Cardiac muscle cell (in vitro differentiated cells and primary cell): ENCODE data around the gene LHX4. TPM values are rescaled to one million over a fixed set of nuclear protein-coding genes. Genes with fewer than 3 reads are reported as not detected.

ENCODE experiments used
- DNase-seq, 2 donors: peaks; one replicate each; pipeline versions ENCODE4 v3.0.0 to v3.0.0-alpha.2; 2010 to 2017; ENCODE audit warnings: low read depth in 1 of 2, low spot score in 1 of 2
- H3K27ac ChIP-seq: fragments of 200-600 bp; sonication (generic); 2 replicates; pipeline ENCODE4 v1.5.1; 2016
- H3K27me3 ChIP-seq: fragments of 200-600 bp; sonication (generic); 2 replicates; pipeline ENCODE4 v1.6.0; 2016; ENCODE audit warnings: control low read depth
- H3K36me3 ChIP-seq: fragments of 200-600 bp; sonication (generic); 2 replicates; pipeline ENCODE4 v1.5.1; 2016; ENCODE audit warnings: control low read depth
- H3K4me1 ChIP-seq: fragments of 200-600 bp; sonication (generic); 2 replicates; pipeline ENCODE4 v1.8.1; 2017; ENCODE audit warnings: low read depth, mild to moderate bottlenecking, mixed run types
- H3K4me3 ChIP-seq: fragments of 200-600 bp; sonication (generic); 2 replicates; pipeline ENCODE4 v1.5.1; 2016; ENCODE audit warnings: mild to moderate bottlenecking
- H3K9me3 ChIP-seq: fragments of 200-600 bp; sonication (generic); 2 replicates; pipeline ENCODE4 v1.5.1; 2017; ENCODE audit warnings: low read depth, mild to moderate bottlenecking, control low read depth
- polyA plus RNA-seq: library from polyadenylated mRNA; unstranded; fragments of >200 nt; fragmentation: Nextera tagmentation; extraction: Ambion mirVana; gene quantifications from 2 replicates; pipeline ENCODE4 v1.2.1, GENCODE V29; 2016
- total RNA-seq: library from RNA; depleted of rRNA; stranded (reverse); fragments of >200 nt; gene quantifications from 2 replicates; pipeline ENCODE4 v1.2.3, GENCODE V29; 2016
- TF ChIP-seq, protein P1 (sequence below): IDR thresholded peaks from 2 replicates; pipeline ENCODE4 v1.5.1; 2012; ENCODE audit warnings: low read depth, mild to moderate bottlenecking, low read length

LHX4 gene
- total and polyA plus RNA-seq, 2 experiments from 2014 or later: 0.20 TPM; not detected in 1

DNA sequence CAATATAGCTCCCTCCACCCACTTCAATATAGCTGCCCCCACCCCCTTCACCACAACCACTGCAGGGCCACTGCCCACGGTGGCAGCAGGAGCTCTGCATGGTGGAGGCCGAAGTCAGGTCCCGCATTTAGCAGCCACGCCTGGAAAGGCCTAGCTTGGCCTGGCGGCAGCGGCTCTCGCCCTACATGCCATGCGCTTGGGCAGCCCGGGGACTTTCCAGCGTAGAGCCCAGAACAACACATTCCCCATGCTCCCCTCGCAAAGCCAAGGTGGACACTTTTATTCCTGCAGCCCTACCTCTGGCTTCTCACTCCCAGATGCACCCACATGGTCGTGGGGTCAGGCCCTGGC lies 37.1 kb downstream of the LHX4 start:
- no peak overlapping the region for H3K4me3 ChIP-seq
- no peaks in the 10 kb centered on the region for H3K27me3 ChIP-seq
- no peak overlapping the region for H3K27ac ChIP-seq
- DNase-seq: no peak
- no peaks in the 10 kb centered on the region for H3K36me3 ChIP-seq
- no peaks in the 10 kb centered on the region for H3K9me3 ChIP-seq
- TF ChIP-seq, protein P1, sequence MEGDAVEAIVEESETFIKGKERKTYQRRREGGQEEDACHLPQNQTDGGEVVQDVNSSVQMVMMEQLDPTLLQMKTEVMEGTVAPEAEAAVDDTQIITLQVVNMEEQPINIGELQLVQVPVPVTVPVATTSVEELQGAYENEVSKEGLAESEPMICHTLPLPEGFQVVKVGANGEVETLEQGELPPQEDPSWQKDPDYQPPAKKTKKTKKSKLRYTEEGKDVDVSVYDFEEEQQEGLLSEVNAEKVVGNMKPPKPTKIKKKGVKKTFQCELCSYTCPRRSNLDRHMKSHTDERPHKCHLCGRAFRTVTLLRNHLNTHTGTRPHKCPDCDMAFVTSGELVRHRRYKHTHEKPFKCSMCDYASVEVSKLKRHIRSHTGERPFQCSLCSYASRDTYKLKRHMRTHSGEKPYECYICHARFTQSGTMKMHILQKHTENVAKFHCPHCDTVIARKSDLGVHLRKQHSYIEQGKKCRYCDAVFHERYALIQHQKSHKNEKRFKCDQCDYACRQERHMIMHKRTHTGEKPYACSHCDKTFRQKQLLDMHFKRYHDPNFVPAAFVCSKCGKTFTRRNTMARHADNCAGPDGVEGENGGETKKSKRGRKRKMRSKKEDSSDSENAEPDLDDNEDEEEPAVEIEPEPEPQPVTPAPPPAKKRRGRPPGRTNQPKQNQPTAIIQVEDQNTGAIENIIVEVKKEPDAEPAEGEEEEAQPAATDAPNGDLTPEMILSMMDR: no peak
- no peaks in the 10 kb centered on the region for H3K4me1 ChIP-seq

DNA sequence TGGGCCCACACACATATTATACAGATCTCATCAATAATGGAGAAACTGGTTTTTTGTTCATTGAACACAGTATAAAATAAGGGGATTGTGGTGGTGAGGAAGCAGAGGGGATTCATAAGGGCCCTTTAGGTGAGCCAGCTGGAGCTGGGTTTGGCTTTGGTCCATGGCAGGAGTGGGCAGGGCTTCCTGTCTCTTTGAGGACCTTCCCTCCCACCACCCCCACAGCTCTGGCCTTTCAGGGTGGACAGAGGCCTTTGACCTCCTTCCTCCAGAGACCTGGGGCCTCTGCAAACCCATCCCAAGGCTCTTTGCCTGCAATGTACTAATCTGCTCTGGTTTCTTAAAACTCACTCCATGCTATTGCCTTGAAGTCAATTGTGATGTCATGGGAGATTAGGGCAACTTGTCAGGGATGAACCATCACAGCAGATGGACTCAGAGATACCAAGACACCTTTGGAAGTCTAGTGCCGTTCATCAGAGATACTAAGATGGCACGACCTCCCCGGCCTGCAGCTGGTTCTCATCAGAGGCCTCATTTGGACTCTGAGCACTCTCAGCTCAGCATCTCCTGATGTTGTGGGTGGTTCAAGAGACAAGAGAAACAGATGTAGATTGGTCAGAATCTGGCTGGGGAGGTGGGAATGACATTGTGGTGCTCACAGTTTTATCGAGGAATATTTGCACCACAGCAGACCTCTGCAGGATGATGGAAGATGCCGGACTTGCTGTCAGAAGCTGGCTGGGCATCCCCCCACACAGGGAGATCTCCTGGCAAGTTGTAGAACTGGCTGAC lies 37.9 kb downstream of the LHX4 start:
- DNase-seq: no peak
- Histone ChIP-seq H3K4me3 (no peak overlapping the region), H3K36me3 (no peaks in the 10 kb centered on the region), H3K9me3 (no peaks in the 10 kb centered on the region), H3K27ac (no peak overlapping the region), H3K27me3 (no peaks in the 10 kb centered on the region), H3K4me1 (no peaks in the 10 kb centered on the region)
- TF ChIP-seq, protein P1: no peak

DNA sequence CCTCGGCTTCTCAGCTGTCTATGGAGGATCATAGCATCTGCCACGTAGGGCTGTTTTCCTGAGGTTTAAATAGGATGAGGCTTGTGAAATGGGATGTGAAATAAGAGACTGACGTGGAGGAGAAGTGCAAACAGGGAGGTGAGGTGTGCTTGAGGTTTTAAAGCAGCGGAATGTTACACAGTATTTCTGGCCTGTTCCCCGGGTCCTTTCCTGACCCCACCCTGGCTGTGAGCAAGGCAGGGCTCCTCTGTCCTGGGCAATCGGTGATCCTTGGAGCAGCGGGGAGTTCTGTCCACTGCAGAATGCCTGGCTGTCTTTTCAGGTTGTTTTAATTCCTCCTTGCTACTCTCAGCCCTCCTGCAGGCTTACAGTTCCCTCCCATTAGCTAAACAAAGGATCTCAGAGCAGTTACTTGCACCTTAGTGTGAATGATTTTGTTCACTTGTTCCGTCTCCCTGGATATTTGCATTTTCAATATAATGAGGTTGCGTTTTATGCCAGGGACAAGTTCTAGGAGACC lies 38.6 kb downstream of the LHX4 start:
- H3K4me1 ChIP-seq: no peaks in the 10 kb centered on the region
- TF ChIP-seq, protein P1: no peak
- DNase-seq: no peak
- no peak overlapping the region for H3K27ac ChIP-seq
- no peak overlapping the region for H3K4me3 ChIP-seq
- no peaks in the 10 kb centered on the region for H3K9me3 ChIP-seq
- H3K27me3 ChIP-seq: no peaks in the 10 kb centered on the region
- no peaks in the 10 kb centered on the region for H3K36me3 ChIP-seq

DNA sequence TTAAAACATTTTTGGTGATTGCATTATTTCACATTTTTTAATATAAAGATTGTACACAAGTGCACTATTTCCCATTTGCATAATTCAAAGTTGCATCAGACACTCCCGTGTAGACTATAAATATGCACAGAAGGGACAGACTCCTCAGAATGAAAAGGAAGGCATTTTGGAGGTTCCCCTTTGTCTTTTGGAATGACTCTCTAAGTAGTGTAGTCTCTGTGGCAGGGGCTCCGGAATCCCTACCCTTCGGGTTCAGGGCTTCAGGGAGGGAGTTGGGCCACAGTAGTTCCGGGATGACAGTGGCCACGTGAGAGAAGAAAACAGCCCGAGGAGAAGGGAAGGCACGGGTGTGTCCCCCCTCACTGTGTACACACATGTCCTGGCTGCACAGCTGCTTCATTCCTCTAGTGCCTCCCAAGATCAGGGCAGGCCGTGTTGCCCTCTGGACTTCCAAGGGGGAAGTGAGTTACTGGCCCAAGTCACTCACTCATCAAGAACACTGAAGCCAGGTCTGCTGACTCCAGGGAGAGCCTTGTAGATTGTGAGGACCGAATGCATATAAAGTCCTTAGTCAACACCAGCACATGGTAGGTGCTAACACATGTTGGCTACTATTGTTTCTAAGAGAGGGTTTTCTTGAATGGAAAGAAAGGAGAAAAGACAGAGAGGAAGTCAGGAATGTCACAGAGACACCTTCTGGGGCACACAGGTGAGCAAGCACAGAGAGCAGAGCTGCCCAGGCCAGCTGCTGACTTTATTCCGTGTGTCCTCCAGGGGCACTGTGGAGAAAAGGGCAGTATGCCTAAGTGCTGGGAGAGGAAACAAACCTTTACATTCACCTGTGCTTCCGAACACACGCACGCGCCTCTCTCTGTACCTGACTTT lies 39.8 kb downstream of the LHX4 start:
- peak in 1 of 2 donors; percentile 19 for DNase-seq

More for the DNA sequence above, 39.8 kb downstream of the LHX4 start:
- Histone ChIP-seq H3K4me1 (no peaks in the 10 kb centered on the region), H3K4me3 (no peak overlapping the region), H3K27me3 (no peaks in the 10 kb centered on the region), H3K9me3 (no peaks in the 10 kb centered on the region), H3K36me3 (no peaks in the 10 kb centered on the region), H3K27ac (no peak overlapping the region)
- TF ChIP-seq, protein P1: peak; percentile 41
